ENCODE data around the gene WDR1. TPM values are rescaled to one million over a fixed set of nuclear protein-coding genes. Genes with fewer than 3 reads are reported as not detected.

Gene WDR1
- total and polyA plus RNA-seq, 10 of the 15 experiments (the other 5 are each of a cell fraction or from before 2014, with no cell fraction given) = 28.5 to 397 (median 290) TPM

DNA sequence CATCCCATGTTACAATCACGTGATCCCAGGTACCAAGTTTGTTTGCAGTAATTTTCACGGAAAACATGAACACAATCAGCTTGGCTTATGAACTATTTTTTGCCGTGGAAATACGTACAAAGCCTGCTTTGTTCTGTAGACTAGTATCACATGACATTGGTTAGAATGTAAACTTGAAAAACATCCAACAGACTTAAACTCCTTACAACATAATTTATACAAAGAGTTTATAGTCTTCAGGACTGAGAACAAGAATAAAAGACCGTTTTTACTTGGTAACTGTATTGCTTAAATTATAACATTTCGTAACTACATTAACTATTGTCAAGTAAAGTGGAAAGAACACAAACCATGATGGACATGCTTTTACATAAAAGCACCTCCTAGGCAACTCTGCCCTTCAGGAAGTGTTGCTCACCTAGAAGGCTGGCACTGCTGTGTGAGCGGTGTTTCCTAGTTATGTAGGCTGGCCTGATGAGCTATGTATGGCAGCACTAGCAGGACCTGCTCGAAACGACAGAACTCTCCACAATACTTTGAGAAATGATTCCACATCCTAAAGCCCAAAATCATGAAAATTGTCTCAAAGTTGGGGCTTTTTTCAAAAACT lies 41.8 kb upstream of the WDR1 start:
- H3K4me2 ChIP-seq (ENCODE audit: control insufficient read depth, insufficient read depth) = no peak overlapping the region
- H3K36me3 ChIP-seq (ENCODE audit: control insufficient read depth in 2 of 2, insufficient read depth in 2 of 2, low read length in 1 of 2) = no peaks in the 10 kb centered on the region
- intact Hi-C loops (cut with micrococcal nuclease; ENCODE audit: unreplicated experiment) (loop anchor here (5.0 to 10.0 kb wide), 2 partner anchors 394 to 1264 kb away; no protein-coding TSS in a partner anchor), in situ Hi-C loops (cut with MboI) (no loop called here)
- H3K4me3 ChIP-seq = no peak overlapping the region
- no peaks in the 10 kb centered on the region for H3K79me2 ChIP-seq (ENCODE audit: control insufficient read depth, insufficient read depth, low read length)
- H3K9me3 ChIP-seq (replicated peaks; ENCODE audit: control insufficient read depth, insufficient read depth, low read length) = no peaks in the 10 kb centered on the region
- no peak for FAIRE-seq
- H2AFZ ChIP-seq (ENCODE audit: control insufficient read depth, low read depth, low read length) = no peak overlapping the region
- RAD21 ChIA-PET (ENCODE audit: unreplicated experiment) = interaction anchor here (0.9 to 3.5 kb wide), 3 partner anchors 378 to 455 kb away, joined by 3 to 26 read pairs (median 5); no protein-coding TSS in a partner anchor
- H4K20me1 ChIP-seq (ENCODE audit: control insufficient read depth, insufficient read depth) = no peaks in the 10 kb centered on the region
- SMC1A ChIA-PET (ENCODE audit: uncharacterized antibody, unreplicated experiment) = interaction anchor here (0.8 to 3.2 kb wide), 7 partner anchors 11 to 391 kb away, joined by 3 to 21 read pairs (median 3); no protein-coding TSS in a partner anchor
- no peak overlapping the region for H3K27ac ChIP-seq (ENCODE audit: control insufficient read depth, insufficient read depth)
- WGBS (ENCODE audit: insufficient coverage, insufficient replicate concordance, low lambda C conversion rate, missing lambda C conversion rate) = 32% methylated on average over 9 of the region's 9 CpGs
- no TSS peak for BruUV-seq (replicated peaks)
- CTCF ChIA-PET = interaction anchor here (0.6 to 2.3 kb wide), 19 partner anchors 8 to 391 kb away, joined by 3 to 11 read pairs (median 4); no protein-coding TSS in a partner anchor
- POLR2A ChIA-PET = interaction anchor here (1.0 kb wide), 1 partner anchor 40 kb away, joined by 3 read pairs; no protein-coding TSS in a partner anchor
- no peaks in the 10 kb centered on the region for H3K4me1 ChIP-seq (ENCODE audit: control insufficient read depth, insufficient read depth, low read length)
- no peak for ATAC-seq
- no peaks in the 10 kb centered on the region for H3K27me3 ChIP-seq (replicated peaks in 1 of 2; ENCODE audit: control insufficient read depth in 2 of 2, insufficient read depth in 2 of 2, low read length in 1 of 2)
- no peak overlapping the region for H3K9ac ChIP-seq (ENCODE audit: control insufficient read depth, insufficient read depth, low read length)
- DNase-seq (ENCODE audit: low read depth, low spot score) = no peak
- TF ChIP-seq BHLHE40 (IDR thresholded peaks at IDR 0.05; ENCODE audit: borderline replicate concordance in 1 of 2, low read depth in 2 of 2, low read length in 1 of 2) (no peak), CBX5 (IDR thresholded peaks at IDR 0.05; ENCODE audit: low read depth) (no peak), ZNF592 (IDR thresholded peaks at IDR 0.05) (no peak), MAX (IDR thresholded peaks at IDR 0.05; ENCODE audit: low read depth, low read length) (no peak), IKZF2 (IDR thresholded peaks at IDR 0.05) (no peak), DPF2 (IDR thresholded peaks at IDR 0.05) (no peak), WRNIP1 (IDR thresholded peaks at IDR 0.05; ENCODE audit: borderline replicate concordance, low read depth, low read length) (no peak), MEF2B (IDR thresholded peaks at IDR 0.05; ENCODE audit: partially characterized antibody, poor library complexity, severe bottlenecking) (no peak), SREBF2 (IDR thresholded peaks at IDR 0.05; ENCODE audit: low read length) (no peak), TCF7 (IDR thresholded peaks at IDR 0.05; ENCODE audit: borderline replicate concordance) (no peak), ATF7 (IDR thresholded peaks at IDR 0.05; ENCODE audit: low read depth) (no peak), STAT3 (IDR thresholded peaks at IDR 0.05; ENCODE audit: low read depth, low read length) (no peak), SIX5 (IDR thresholded peaks at IDR 0.05; ENCODE audit: low read depth, low read length, severe bottlenecking) (no peak), CREB1 (IDR thresholded peaks at IDR 0.05; ENCODE audit: low read depth) (no peak), YBX1 (IDR thresholded peaks at IDR 0.05) (no peak), TAF1 (IDR thresholded peaks at IDR 0.05; ENCODE audit: borderline replicate concordance, low read depth, low read length) (no peak)
- TF ChIP-seq, protein P1, sequence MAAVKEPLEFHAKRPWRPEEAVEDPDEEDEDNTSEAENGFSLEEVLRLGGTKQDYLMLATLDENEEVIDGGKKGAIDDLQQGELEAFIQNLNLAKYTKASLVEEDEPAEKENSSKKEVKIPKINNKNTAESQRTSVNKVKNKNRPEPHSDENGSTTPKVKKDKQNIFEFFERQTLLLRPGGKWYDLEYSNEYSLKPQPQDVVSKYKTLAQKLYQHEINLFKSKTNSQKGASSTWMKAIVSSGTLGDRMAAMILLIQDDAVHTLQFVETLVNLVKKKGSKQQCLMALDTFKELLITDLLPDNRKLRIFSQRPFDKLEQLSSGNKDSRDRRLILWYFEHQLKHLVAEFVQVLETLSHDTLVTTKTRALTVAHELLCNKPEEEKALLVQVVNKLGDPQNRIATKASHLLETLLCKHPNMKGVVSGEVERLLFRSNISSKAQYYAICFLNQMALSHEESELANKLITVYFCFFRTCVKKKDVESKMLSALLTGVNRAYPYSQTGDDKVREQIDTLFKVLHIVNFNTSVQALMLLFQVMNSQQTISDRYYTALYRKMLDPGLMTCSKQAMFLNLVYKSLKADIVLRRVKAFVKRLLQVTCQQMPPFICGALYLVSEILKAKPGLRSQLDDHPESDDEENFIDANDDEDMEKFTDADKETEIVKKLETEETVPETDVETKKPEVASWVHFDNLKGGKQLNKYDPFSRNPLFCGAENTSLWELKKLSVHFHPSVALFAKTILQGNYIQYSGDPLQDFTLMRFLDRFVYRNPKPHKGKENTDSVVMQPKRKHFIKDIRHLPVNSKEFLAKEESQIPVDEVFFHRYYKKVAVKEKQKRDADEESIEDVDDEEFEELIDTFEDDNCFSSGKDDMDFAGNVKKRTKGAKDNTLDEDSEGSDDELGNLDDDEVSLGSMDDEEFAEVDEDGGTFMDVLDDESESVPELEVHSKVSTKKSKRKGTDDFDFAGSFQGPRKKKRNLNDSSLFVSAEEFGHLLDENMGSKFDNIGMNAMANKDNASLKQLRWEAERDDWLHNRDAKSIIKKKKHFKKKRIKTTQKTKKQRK (IDR thresholded peaks at IDR 0.05; ENCODE audit: low read depth, low read length) = no peak

Measured in GM12878 (cell line).